Brain microvascular endothelial cell (primary cell): ENCODE measurements around the gene LRRC4B.

Experiments
- DNase-seq: peaks from one replicate; pipeline ENCODE4 v3.0.0-alpha.2; 2020
- H3K27ac ChIP-seq: fragments of 250-450 bp; sonication (Bioruptor Pico); 2 replicates; pipeline ENCODE4 v1.5.1; 2020; ENCODE audit warnings: mild to moderate bottlenecking, moderate library complexity
- H3K27me3 ChIP-seq: fragments of 250-450 bp; sonication (Bioruptor Pico); replicated peaks from 2 replicates; pipeline ENCODE4 v1.5.1; 2020; ENCODE audit warnings: mild to moderate bottlenecking
- H3K36me3 ChIP-seq: fragments of 250-450 bp; sonication (Bioruptor Pico); replicated peaks from 2 replicates; pipeline ENCODE4 v1.5.1; 2020; ENCODE audit warnings: mild to moderate bottlenecking
- H3K4me3 ChIP-seq: 2 replicates; pipeline ENCODE4 v1.5.1; 2011; ENCODE audit warnings: low read depth, mild to moderate bottlenecking, control low read depth, low read length, moderate library complexity
- CTCF ChIP-seq: IDR thresholded peaks from 2 replicates; pipeline ENCODE4 v1.5.1; 2011; ENCODE audit warnings: low read depth, mild to moderate bottlenecking, moderate library complexity, low read length, control low read depth, inconsistent platforms; ENCODE audit errors: missing control alignments
- in situ Hi-C: cut with HindIII; loops from 2 replicates; pipeline ENCODE4 v1.10.0; 2017; ENCODE audit warnings: low sequenced_read_pairs, low pct_ligation_motif_present

Gene LRRC4B

DNA sequence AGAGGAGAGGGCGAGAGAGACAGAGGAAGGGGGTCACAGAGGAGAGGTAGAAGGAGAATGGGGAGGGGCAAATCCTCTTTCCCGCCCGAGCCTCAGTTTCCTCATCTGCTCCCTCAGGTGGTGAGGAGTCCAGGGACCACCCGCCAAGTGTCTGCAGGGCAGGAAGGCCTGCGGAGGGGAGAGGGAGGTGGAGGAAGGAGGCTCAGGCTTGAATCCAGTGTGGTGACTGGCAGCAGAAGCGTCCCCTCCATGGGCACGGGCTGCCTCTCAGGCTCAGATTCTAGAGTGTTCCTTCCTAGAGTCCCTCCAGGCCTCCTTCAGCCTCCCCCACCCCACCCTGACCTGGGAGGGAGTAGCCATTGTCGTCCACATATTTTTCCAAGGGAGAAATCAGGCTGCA is 75.1 kb downstream of the LRRC4B start:
- in situ Hi-C loops, result no loop called here
- H3K27ac ChIP-seq, result no peak overlapping the region
- peaks cover 20% of the 10 kb centered on the region for H3K27me3 ChIP-seq
- H3K36me3 ChIP-seq, result no peaks in the 10 kb centered on the region
- DNase-seq, result no peak
- no peak for TF ChIP-seq CTCF
- no peak overlapping the region for H3K4me3 ChIP-seq

GRCh38 chr19:50492303-50493052 is 75.8 kb downstream of the LRRC4B start:
- peaks cover 17% of the 10 kb centered on the region for H3K27me3 ChIP-seq
- in situ Hi-C loops, result no loop called here
- DNase-seq, result no peak
- no peak for TF ChIP-seq CTCF
- H3K4me3 ChIP-seq, result no peak overlapping the region
- H3K27ac ChIP-seq, result no peak overlapping the region
- H3K36me3 ChIP-seq, result no peaks in the 10 kb centered on the region

DNA sequence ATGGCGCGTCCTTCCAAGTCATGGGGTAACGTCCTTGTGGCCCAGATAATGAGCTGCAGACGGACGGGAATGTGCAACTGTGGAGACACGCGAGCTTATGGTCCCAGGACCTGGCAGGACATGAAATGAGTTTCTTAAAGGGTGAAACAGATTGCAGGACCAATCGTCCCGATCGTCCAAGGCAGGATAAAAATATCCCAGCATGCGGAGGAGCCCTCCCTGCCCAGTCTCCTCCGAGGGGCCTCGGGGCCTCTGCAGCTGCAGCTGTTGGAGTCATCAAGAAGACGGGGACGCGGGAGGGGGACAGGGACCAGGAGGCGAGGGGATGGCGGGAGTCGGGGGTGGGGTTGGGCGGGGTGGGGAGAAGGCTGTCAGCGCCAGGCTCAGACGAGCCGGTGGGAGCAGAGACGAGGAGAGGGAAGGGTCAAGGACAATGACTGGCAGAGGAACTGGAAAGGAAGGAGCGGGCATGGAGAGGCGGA is 77.2 kb downstream of the LRRC4B start:
- Histone ChIP-seq H3K27ac (no peak overlapping the region), H3K36me3 (no peaks in the 10 kb centered on the region), H3K27me3 (peaks cover 14% of the 10 kb centered on the region), H3K4me3 (no peak overlapping the region)
- in situ Hi-C loops, result no loop called here
- no peak for TF ChIP-seq CTCF
- no peak for DNase-seq

DNA sequence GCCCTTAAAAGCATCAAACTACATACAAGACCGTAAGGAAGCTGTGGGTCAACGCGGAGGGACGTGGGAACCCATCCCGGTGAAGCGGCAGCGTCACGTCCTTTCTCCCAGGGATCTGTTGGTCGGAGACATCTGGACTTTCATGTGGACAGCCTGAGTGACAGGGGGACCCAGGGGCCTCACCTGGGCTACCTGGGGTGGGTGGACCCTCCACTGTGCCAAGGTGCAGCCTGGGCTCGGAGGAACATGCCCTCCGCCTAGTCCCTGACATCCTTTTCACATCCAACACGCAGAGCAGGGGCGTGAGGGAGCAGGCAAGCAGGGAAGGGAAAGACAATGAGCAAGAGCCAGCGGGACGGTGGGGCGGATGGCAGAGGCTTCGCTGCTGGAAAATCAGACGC is 77.8 kb downstream of the LRRC4B start:
- no peak for TF ChIP-seq CTCF
- Histone ChIP-seq H3K27me3 (peaks cover 14% of the 10 kb centered on the region), H3K4me3 (no peak overlapping the region), H3K27ac (no peak overlapping the region), H3K36me3 (no peaks in the 10 kb centered on the region)
- in situ Hi-C loops, result no loop called here
- no peak for DNase-seq

DNA sequence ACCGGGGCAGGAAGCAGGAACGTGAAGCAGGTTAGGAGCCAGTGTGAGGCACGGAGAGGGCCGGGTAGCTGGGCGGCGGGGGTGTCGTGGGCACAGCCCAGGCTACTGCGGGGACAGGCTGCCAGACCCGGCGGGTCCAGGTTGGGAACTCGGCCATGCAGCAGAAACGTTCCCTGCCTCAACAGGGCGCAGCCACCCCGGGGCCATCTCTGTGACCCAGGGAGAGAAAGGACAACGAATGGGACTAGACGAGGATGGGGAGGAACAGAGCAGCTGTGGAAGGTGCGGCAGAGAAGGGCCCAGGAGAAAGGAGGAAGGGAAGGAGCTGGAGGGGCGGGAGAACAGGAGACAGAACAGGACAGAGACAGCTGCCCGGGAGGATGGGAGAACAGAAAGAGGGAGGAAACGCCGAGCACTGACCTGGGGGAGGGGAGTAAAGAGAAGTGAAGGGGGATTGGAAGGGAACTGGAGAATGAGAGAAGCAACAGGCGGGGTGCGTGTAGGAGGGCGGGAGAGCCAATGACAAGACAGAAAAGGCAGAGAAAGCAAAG is 78.7 kb downstream of the LRRC4B start:
- no peak for TF ChIP-seq CTCF
- peaks cover 12% of the 10 kb centered on the region for H3K27me3 ChIP-seq
- H3K36me3 ChIP-seq, result no peaks in the 10 kb centered on the region
- in situ Hi-C loops, result no loop called here
- no peak overlapping the region for H3K4me3 ChIP-seq
- no peak overlapping the region for H3K27ac ChIP-seq
- DNase-seq, result no peak
